ENCODE data around the gene RASGEF1B. TPM values are rescaled to one million over a fixed set of nuclear protein-coding genes. Genes with fewer than 3 reads are reported as not detected.

The RASGEF1B gene
- total and polyA plus RNA-seq, 2 of the 4 experiments (the other 2 are of a cell fraction): 0.09 to 0.36 TPM

GRCh38 chr4:81397635-81398034, 74.1 kb downstream of the RASGEF1B start:
- ATAC-seq (ENCODE audit: low read depth): no peak
- H3K56ac ChIP-seq (ENCODE audit: extremely low read depth, insufficient read depth, low read length): no peak overlapping the region
- no peak overlapping the region for H3K4me2 ChIP-seq (ENCODE audit: low read depth, low read length)
- no TSS peak for BruUV-seq (replicated peaks)
- H3K79me1 ChIP-seq (ENCODE audit: low read depth in 1 of 2, low read length in 2 of 2): no peaks in the 10 kb centered on the region
- TF ChIP-seq MXI1 (IDR thresholded peaks at IDR 0.05; ENCODE audit: borderline replicate concordance, low read depth, low read length) (no peak), ELK1 (IDR thresholded peaks at IDR 0.05; ENCODE audit: borderline replicate concordance, low read depth, low read length) (no peak), POLR2A (IDR thresholded peaks at IDR 0.05; ENCODE audit: low read depth, low read length) (no peak), RAD21 (IDR thresholded peaks at IDR 0.05; ENCODE audit: low read length) (no peak), SMC3 (IDR thresholded peaks at IDR 0.05; ENCODE audit: low read depth, low read length) (no peak), CTCF (conservative IDR thresholded peaks at IDR 0.05; ENCODE audit: low read depth, low read length) (no peak), RCOR1 (IDR thresholded peaks at IDR 0.05; ENCODE audit: insufficient replicate concordance, low read length) (no peak), RFX5 (IDR thresholded peaks at IDR 0.05; ENCODE audit: low read depth, low read length) (no peak), CHD1 (IDR thresholded peaks at IDR 0.05; ENCODE audit: low read depth, low read length) (no peak), MAFK (IDR thresholded peaks at IDR 0.05; ENCODE audit: low read depth, low read length) (no peak), NFE2L2 (IDR thresholded peaks at IDR 0.05; ENCODE audit: low read depth, low read length) (no peak), USF2 (IDR thresholded peaks at IDR 0.05; ENCODE audit: low read depth, low read length) (no peak), BHLHE40 (IDR thresholded peaks at IDR 0.05; ENCODE audit: low read depth, low read length) (no peak)
- no peak overlapping the region for H2BK120ac ChIP-seq (ENCODE audit: low read depth, low read length)
- no peaks in the 10 kb centered on the region for H3K9me3 ChIP-seq (ENCODE audit: control insufficient read depth, insufficient read depth, low read length)
- no peak overlapping the region for H3K14ac ChIP-seq (replicated peaks; ENCODE audit: low read depth, low read length)
- no peak for DNase-seq
- no peak overlapping the region for H3K9ac ChIP-seq (ENCODE audit: low read depth, low read length)
- no peak overlapping the region for H4K8ac ChIP-seq (ENCODE audit: low read depth in 2 of 2, low read length in 2 of 2)
- no peak overlapping the region for H4K5ac ChIP-seq (ENCODE audit: low read depth, low read length)
- POLR2A ChIA-PET (ENCODE audit: unreplicated experiment): no interaction called here
- CTCF ChIA-PET: no interaction called here
- H3K4me1 ChIP-seq (ENCODE audit: control insufficient read depth, insufficient read depth, low read length): no peaks in the 10 kb centered on the region
- WGBS, 2 experiments (ENCODE audit: extremely low coverage in 2 of 2, insufficient read length in 1 of 2): no CpG with 5 or more reads among the region's 3 CpGs
- no peak overlapping the region for H2BK15ac ChIP-seq (ENCODE audit: low read depth, low read length)
- no peaks in the 10 kb centered on the region for H4K20me1 ChIP-seq (ENCODE audit: insufficient read depth, low read length)
- no peaks in the 10 kb centered on the region; the same call in 1 of the 2 replicates for H3K27me3 ChIP-seq (ENCODE audit: control insufficient read depth, insufficient read depth, low read length)
- H2AFZ ChIP-seq (replicated peaks; ENCODE audit: low read length, poor library complexity): no peak overlapping the region
- no peaks in the 10 kb centered on the region for H3K9me1 ChIP-seq (ENCODE audit: insufficient read depth, low read length)
- H4K91ac ChIP-seq (ENCODE audit: insufficient read depth, low read depth, low read length): no peak overlapping the region
- no peak overlapping the region for H3K4me3 ChIP-seq (ENCODE audit: insufficient read depth, low read depth, low read length)
- dilution Hi-C loops (cut with HindIII; ENCODE audit: low sequenced_read_pairs, unreplicated experiment): no loop called here
- no peak overlapping the region for H2BK5ac ChIP-seq (ENCODE audit: low read depth, low read length, poor library complexity, severe bottlenecking)
- no peak overlapping the region for H3K23ac ChIP-seq (ENCODE audit: low read depth, low read length)
- intact Hi-C loops (cut with micrococcal nuclease): no loop called here
- no peak overlapping the region for H3K18ac ChIP-seq (ENCODE audit: low read depth, low read length)
- H3K36me3 ChIP-seq (ENCODE audit: control insufficient read depth, insufficient read depth, low read length): no peaks in the 10 kb centered on the region
- H2BK20ac ChIP-seq (ENCODE audit: low read depth, low read length): no peak overlapping the region
- no peak overlapping the region for H3K4ac ChIP-seq (ENCODE audit: low read depth, low read length)
- no peak overlapping the region for H2AK5ac ChIP-seq (ENCODE audit: low read depth, low read length)
- in situ Hi-C loops (cut with MboI; ENCODE audit: low sequenced_read_pairs): no loop called here
- H2AK9ac ChIP-seq (replicated peaks; ENCODE audit: low read depth, low read length, poor library complexity): no peak overlapping the region
- no peak overlapping the region for H3K27ac ChIP-seq (ENCODE audit: insufficient read depth, low read length)

All from IMR-90 (cell line).